H1 (cell line): ENCODE data around the gene EVPL. TPM values are rescaled to one million over a fixed set of nuclear protein-coding genes. Genes with fewer than 3 reads are reported as not detected.

Experiments used
- CTCF ChIA-PET: fragments of 300-600 bp; sonication (Branson Sonifier 250); formaldehyde crosslinking; loops from one replicate; lab custom pipeline; 2021; ENCODE audit not compliant: partially characterized antibody; lab: Charles Lee
- POLR2A ChIA-PET: fragments of 300-600 bp; sonication (Branson Sonifier 250); formaldehyde crosslinking; loops from one replicate; lab custom pipeline; 2021; ENCODE audit warnings: inconsistent platforms; ENCODE audit not compliant: partially characterized antibody; lab: Charles Lee
- DNase-seq, 2 experiments: peaks; one replicate each; pipeline versions ENCODE4 v3.0.0 to v3.0.0-alpha.2; 2010 to 2022; ENCODE audit warnings: low spot score in 2 of 2, low read depth in 1 of 2, mixed read lengths in 1 of 2
- FAIRE-seq: peaks from 2 replicates; lab custom pipeline; 2011; peaks lifted over from hg19 to GRCh38; lab: Jason Lieb, UNC
- H2AFZ ChIP-seq: 2 replicates; pipeline ENCODE4 v1.8.1; 2012; ENCODE audit warnings: low read length, inconsistent platforms
- H2AK5ac ChIP-seq: 2 replicates; pipeline ENCODE4 v1.6.1; 2013; ENCODE audit warnings: low read depth, low read length
- H2BK120ac ChIP-seq: replicated peaks from 2 replicates; pipeline ENCODE3; 2013; ENCODE audit warnings: low read depth, low read length, inconsistent platforms
- H2BK12ac ChIP-seq: 2 replicates; pipeline ENCODE4 v1.6.1; 2013; ENCODE audit warnings: low read depth, low read length
- H2BK15ac ChIP-seq: 2 replicates; pipeline ENCODE4 v1.6.1; 2013; ENCODE audit warnings: low read length
- H2BK20ac ChIP-seq: 2 replicates; pipeline ENCODE4 v1.6.1; 2013; ENCODE audit warnings: low read length
- H2BK5ac ChIP-seq: 2 replicates; pipeline ENCODE4 v1.6.1; 2013; ENCODE audit warnings: low read depth, low read length
- H3K14ac ChIP-seq: 2 replicates; pipeline ENCODE4 v1.6.1; 2013; ENCODE audit warnings: inconsistent platforms; ENCODE audit not compliant: insufficient read length
- H3K18ac ChIP-seq: 2 replicates; pipeline ENCODE4 v1.6.1; 2013; ENCODE audit warnings: low read length; ENCODE audit errors: extremely low read depth
- H3K23ac ChIP-seq: 2 replicates; pipeline ENCODE4 v1.6.1; 2013; ENCODE audit warnings: inconsistent platforms; ENCODE audit not compliant: insufficient read length
- H3K23me2 ChIP-seq: 2 replicates; pipeline ENCODE4 v1.6.1; 2013; ENCODE audit warnings: low read depth, low read length
- H3K27ac ChIP-seq: 2 replicates; pipeline ENCODE4 v1.6.1; 2011; ENCODE audit warnings: low read depth, low read length, inconsistent platforms
- H3K27me3 ChIP-seq, 4 experiments: replicated peaks in 1 of 4; 1 replicate in 1 of 4; 2 replicates in 3 of 4; pipeline versions ENCODE4 v1.6.1 to v1.8.1; 2011 to 2013; ENCODE audit warnings: low read length in 3 of 4, mild to moderate bottlenecking in 3 of 4, inconsistent platforms in 2 of 4, mixed read lengths in 2 of 4, moderate library complexity in 1 of 4; ENCODE audit not compliant: control insufficient read depth in 3 of 4, insufficient read depth in 3 of 4; ENCODE audit errors: extremely low read depth in 1 of 4
- H3K36me3 ChIP-seq, 4 experiments: 2 replicates each; pipeline versions ENCODE4 v1.6.1 to v1.8.1; 2011 to 2013; ENCODE audit warnings: mild to moderate bottlenecking in 4 of 4, low read length in 3 of 4, moderate library complexity in 2 of 4, control low read depth in 1 of 4, inconsistent platforms in 1 of 4; ENCODE audit not compliant: insufficient read depth in 4 of 4, control insufficient read depth in 2 of 4
- H3K4ac ChIP-seq: replicated peaks from 2 replicates; pipeline ENCODE3; 2013; ENCODE audit warnings: low read length, low read depth, mixed read lengths, inconsistent platforms; ENCODE audit not compliant: insufficient read length
- H3K4me1 ChIP-seq, 4 experiments: replicated peaks in 1 of 4; 1 replicate in 1 of 4; 2 replicates in 3 of 4; pipeline versions ENCODE4 v1.6.1 to v1.8.1; 2011 to 2013; ENCODE audit warnings: low read length in 3 of 4, inconsistent platforms in 2 of 4, mixed read lengths in 1 of 4; ENCODE audit not compliant: insufficient read depth in 4 of 4, control insufficient read depth in 3 of 4
- H3K4me2 ChIP-seq, 2 experiments: 2 replicates each; pipeline versions ENCODE4 v1.6.1 to v1.8.1; 2011 to 2013; ENCODE audit warnings: low read depth in 2 of 2, low read length in 2 of 2, control low read depth in 1 of 2, inconsistent platforms in 1 of 2, mild to moderate bottlenecking in 1 of 2; ENCODE audit not compliant: insufficient read depth in 1 of 2
- H3K4me3 ChIP-seq, 4 experiments: fragments of 200-600, 300-600 bp in 1 of 4; sonication (generic), shearing (Covaris generic), sonication (Bioruptor Twin) in 1 of 4; 2 replicates each; pipeline versions ENCODE4 v1.5.1 to v1.8.1; 2011 to 2016; ENCODE audit warnings: low read length in 4 of 4, low read depth in 3 of 4, control low read depth in 2 of 4, inconsistent platforms in 2 of 4, mild to moderate bottlenecking in 2 of 4, mixed read lengths in 1 of 4, moderate library complexity in 1 of 4; ENCODE audit not compliant: insufficient read depth in 2 of 4; ENCODE audit errors: extremely low read depth in 1 of 4
- H3K56ac ChIP-seq: replicated peaks from 2 replicates; pipeline ENCODE3; 2013; ENCODE audit warnings: low read depth, mild to moderate bottlenecking, mixed read lengths, low read length, inconsistent platforms; ENCODE audit not compliant: insufficient read length
- H3K79me1 ChIP-seq: 2 replicates; pipeline ENCODE4 v1.6.1; 2013; ENCODE audit warnings: low read depth, low read length, control low read depth
- H3K79me2 ChIP-seq, 2 experiments: 2 replicates each; pipeline versions ENCODE4 v1.6.1 to v1.8.1; 2012 to 2013; ENCODE audit warnings: low read length in 2 of 2, mild to moderate bottlenecking in 2 of 2, inconsistent platforms in 1 of 2; ENCODE audit not compliant: insufficient read depth in 2 of 2, control insufficient read depth in 1 of 2
- H3K9ac ChIP-seq, 4 experiments: replicated peaks in 1 of 4; 1 replicate in 1 of 4; 2 replicates in 3 of 4; pipeline versions ENCODE4 v1.6.1 to v1.8.1; 2011 to 2013; ENCODE audit warnings: low read depth in 3 of 4, low read length in 3 of 4, control low read depth in 2 of 4, mild to moderate bottlenecking in 2 of 4, moderate library complexity in 2 of 4, inconsistent platforms in 1 of 4; ENCODE audit errors: extremely low read depth in 1 of 4
- H3K9me3 ChIP-seq, 2 experiments: 2 replicates each; pipeline versions ENCODE4 v1.6.1 to v1.8.1; 2012 to 2013; ENCODE audit warnings: mild to moderate bottlenecking in 2 of 2, moderate library complexity in 2 of 2, control low read depth in 1 of 2, inconsistent platforms in 1 of 2, low read depth in 1 of 2, low read length in 1 of 2, mixed read lengths in 1 of 2; ENCODE audit not compliant: insufficient read depth in 2 of 2
- H4K20me1 ChIP-seq, 2 experiments: replicated peaks in 1 of 2; 2 replicates each; pipeline versions ENCODE3 to v1.8.1; 2011 to 2013; ENCODE audit warnings: inconsistent platforms in 2 of 2, low read length in 2 of 2, mild to moderate bottlenecking in 1 of 2; ENCODE audit not compliant: insufficient read depth in 2 of 2, control insufficient read depth in 1 of 2
- H4K5ac ChIP-seq: 2 replicates; pipeline ENCODE4 v1.6.1; 2013; ENCODE audit warnings: low read length, low read depth, mixed read lengths, inconsistent platforms; ENCODE audit not compliant: insufficient read length
- H4K8ac ChIP-seq: 2 replicates; pipeline ENCODE4 v1.8.0; 2013; ENCODE audit warnings: mild to moderate bottlenecking, moderate library complexity, low read length, inconsistent platforms; ENCODE audit not compliant: insufficient read depth; ENCODE audit errors: extremely low read depth
- H4K91ac ChIP-seq: replicated peaks from 2 replicates; pipeline ENCODE3; 2013; ENCODE audit warnings: low read length, mixed read lengths, inconsistent platforms; ENCODE audit not compliant: insufficient read length
- CBX5 ChIP-seq: fragments of 300-800, 300-1000 bp; sonication (generic); IDR thresholded peaks from 2 replicates; pipeline ENCODE4 v1.7.1; 2016; ENCODE audit warnings: antibody characterized with exemption, low read length, low read depth
- POLR2A ChIP-seq, 2 experiments: IDR thresholded peaks; 1 replicate in 1 of 2; 2 replicates in 1 of 2; pipeline ENCODE4 v1.6.1; 2011; ENCODE audit warnings: low read depth in 2 of 2, low read length in 2 of 2, mild to moderate bottlenecking in 2 of 2; ENCODE audit errors: control extremely low read depth in 1 of 2
- RBBP5 ChIP-seq: IDR thresholded peaks from 2 replicates; pipeline ENCODE4 v1.7.1; 2012; ENCODE audit warnings: low read depth, mild to moderate bottlenecking, inconsistent platforms, low read length, moderate library complexity, borderline replicate concordance
- WGBS, 2 experiments: shearing (Covaris generic) in 1 of 2; methylation state at CpG; one replicate each; pipeline versions ENCODE4 v1.1.6 to v1.1.7; 2013 to 2015; ENCODE audit warnings: low lambda C conversion rate in 2 of 2, mixed read lengths in 2 of 2, inconsistent platforms in 1 of 2, low coverage in 1 of 2, missing lambda C conversion rate in 1 of 2; ENCODE audit not compliant: insufficient replicate concordance in 2 of 2, insufficient coverage in 1 of 2, insufficient read length in 1 of 2; ENCODE audit errors: extremely low coverage in 1 of 2, missing lambda C conversion rate in 1 of 2; 5-methylcytosine and 5-hydroxymethylcytosine counted together
- polyA plus RNA-seq, 7 experiments: library from polyadenylated mRNA; depleted of rRNA in 3 of 7; stranded (reverse) in 5 of 7; unstranded in 2 of 7; fragments of >200 nt in 5 of 7; fragments of 200-250 nt in 2 of 7; gene quantifications; 1 replicate in 5 of 7; 2 replicates in 1 of 7; 4 replicates in 1 of 7; pipeline versions ENCODE4 v1.2.1 to v1.2.3, GENCODE V29; 2011 to 2013; ENCODE audit warnings: missing spikeins in 2 of 7, mixed read lengths in 2 of 7
- total RNA-seq: library from RNA; stranded (reverse); fragmentation: NEBNext Ultra II Directional; extraction: Animal tissue kit (Norgen Biotek cat#: 25700); gene quantifications from 2 replicates; pipeline ENCODE4 v1.2.1, GENCODE V29; 2021
- TF ChIP-seq, protein P1 (sequence below): IDR thresholded peaks from 2 replicates; pipeline ENCODE4 v1.6.1; 2011; ENCODE audit warnings: low read depth, mild to moderate bottlenecking, low read length; ENCODE audit not compliant: insufficient read depth

EVPL gene
- total and polyA plus RNA-seq, 2 of the 8 experiments (the other 6 are each of a cell fraction or from before 2014, with no cell fraction given) = 0.20 to 0.99 TPM

DNA sequence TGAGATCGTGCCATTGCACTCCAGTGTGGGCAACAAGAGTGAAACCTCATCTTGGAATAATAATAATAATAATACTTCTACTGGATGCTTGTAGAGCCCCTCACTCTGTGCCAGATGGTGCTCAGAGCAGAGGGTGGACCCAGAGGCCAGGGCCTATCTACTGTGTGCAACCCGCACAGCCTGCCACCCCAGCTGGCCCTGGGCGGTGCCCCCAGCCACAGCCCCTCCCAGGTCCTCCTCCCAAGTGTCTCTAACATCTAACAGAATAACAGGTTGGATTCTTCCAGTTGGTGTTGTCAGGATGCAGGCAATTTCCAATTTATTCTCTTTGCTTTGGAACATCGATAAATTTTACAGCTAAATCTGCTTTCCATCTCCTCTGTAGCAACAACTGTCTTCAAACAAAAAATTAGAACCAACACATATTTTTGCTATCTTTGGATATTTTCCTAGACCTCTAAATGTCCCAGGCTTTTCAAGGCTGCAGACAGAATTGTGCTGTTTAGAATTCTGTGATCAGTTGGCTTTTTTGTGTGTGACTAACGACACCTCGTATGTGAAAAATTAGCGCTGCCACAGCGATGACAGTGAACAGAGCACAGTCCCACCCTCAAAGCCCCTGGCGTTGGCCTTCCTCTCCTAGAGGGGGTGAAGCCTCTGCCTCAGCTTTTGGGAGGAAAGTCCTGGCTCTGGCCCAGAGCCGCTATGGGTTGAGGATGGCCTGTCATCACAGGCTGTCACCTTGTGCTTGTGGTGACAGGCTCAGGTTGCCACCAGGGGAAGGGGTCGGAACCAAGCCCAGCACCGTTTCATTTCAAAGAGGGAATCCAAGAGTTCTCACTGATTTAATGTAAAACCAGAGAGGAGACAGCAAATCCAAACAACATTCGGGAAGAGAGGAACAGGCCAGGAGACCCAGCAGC lies 7.6 kb upstream of the EVPL start:
- Histone ChIP-seq H3K79me1 (no peaks in the 10 kb centered on the region), H2AK5ac (no peak overlapping the region), H3K23ac (no peak overlapping the region), H2BK120ac (no peak overlapping the region), H2BK5ac (0 out of 2 replicates have a peak overlapping the region, but pooled peaks have one; percentile 18), H2BK12ac (no peak overlapping the region), H3K36me3 (peaks cover 6 to 13% (median 11%) of the 10 kb centered on the region in 4 experiments; a peak in 7 of 8 replicates), H3K4ac (no peak overlapping the region), H3K56ac (no peak overlapping the region), H3K27ac (no peak overlapping the region), H4K5ac (no peak overlapping the region), H3K9me3 (no peaks in the 10 kb centered on the region), H3K27me3 (no peaks in the 10 kb centered on the region), H3K79me2 (no peaks in the 10 kb centered on the region), H3K4me3 (no peak overlapping the region), H4K20me1 (peaks cover 0 to 3% of the 10 kb centered on the region in 2 experiments), H3K9ac (no peak overlapping the region), H4K8ac (no peak overlapping the region; the same call in 1 of the 2 replicates), H3K18ac (no peak overlapping the region), H2BK15ac (no peak overlapping the region), H2BK20ac (no peak overlapping the region), H3K4me2 (no peak overlapping the region), H3K14ac (no peak overlapping the region), H3K4me1 (peaks cover 0 to 11% (median 7%) of the 10 kb centered on the region in 4 experiments; a peak in 6 of 7 replicates), H3K23me2 (no peaks in the 10 kb centered on the region), H4K91ac (no peak overlapping the region), H2AFZ (no peak overlapping the region)
- FAIRE-seq (no peak), DNase-seq (no peak)
- CTCF ChIA-PET = interaction anchor here (0.5 to 13.7 kb wide), 7 partner anchors 27 to 1009 kb away, joined by 3 to 229 read pairs (median 4); partner anchors contain the start of gene CDK3
- WGBS, 2 experiments = 94% methylated on average over 13 of the region's 13 CpGs; no CpG with 5 or more reads in 1 of the 2 experiments
- POLR2A ChIA-PET = interaction anchor here (1.2 to 3.0 kb wide), 4 partner anchors 15 to 45 kb away, joined by 3 to 9 read pairs (median 4); partner anchors contain the start of gene ZACN
- TF ChIP-seq, protein P1, sequence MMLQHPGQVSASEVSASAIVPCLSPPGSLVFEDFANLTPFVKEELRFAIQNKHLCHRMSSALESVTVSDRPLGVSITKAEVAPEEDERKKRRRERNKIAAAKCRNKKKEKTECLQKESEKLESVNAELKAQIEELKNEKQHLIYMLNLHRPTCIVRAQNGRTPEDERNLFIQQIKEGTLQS = no peak
- no peak for TF ChIP-seq RBBP5
- TF ChIP-seq CBX5 = no peak
- TF ChIP-seq POLR2A (IDR thresholded peaks at IDR 0.05; ENCODE audit: control extremely low read depth in 1 of 2, low read depth in 2 of 2, low read length in 2 of 2) = no peak
